DOHH2 (cell line): Measurements from ENCODE around the gene GBGT1.

ENCODE experiments used
- EZH2phosphoT487 ChIP-seq: fragments of 200-600 bp; sonication (generic); IDR thresholded peaks from 2 replicates; pipeline ENCODE4 v1.6.1; 2017; ENCODE audit warnings: borderline replicate concordance, mild to moderate bottlenecking, antibody characterized with exemption, low read length, moderate library complexity, mixed read lengths
- TF ChIP-seq, protein P1 (sequence below): fragments of 200-600 bp; sonication (generic); IDR thresholded peaks from one replicate; pipeline ENCODE4 v1.5.1; 2014; ENCODE audit warnings: antibody characterized with exemption, mild to moderate bottlenecking, low read depth, low read length; ENCODE audit not compliant: poor library complexity, severe bottlenecking

DNA sequence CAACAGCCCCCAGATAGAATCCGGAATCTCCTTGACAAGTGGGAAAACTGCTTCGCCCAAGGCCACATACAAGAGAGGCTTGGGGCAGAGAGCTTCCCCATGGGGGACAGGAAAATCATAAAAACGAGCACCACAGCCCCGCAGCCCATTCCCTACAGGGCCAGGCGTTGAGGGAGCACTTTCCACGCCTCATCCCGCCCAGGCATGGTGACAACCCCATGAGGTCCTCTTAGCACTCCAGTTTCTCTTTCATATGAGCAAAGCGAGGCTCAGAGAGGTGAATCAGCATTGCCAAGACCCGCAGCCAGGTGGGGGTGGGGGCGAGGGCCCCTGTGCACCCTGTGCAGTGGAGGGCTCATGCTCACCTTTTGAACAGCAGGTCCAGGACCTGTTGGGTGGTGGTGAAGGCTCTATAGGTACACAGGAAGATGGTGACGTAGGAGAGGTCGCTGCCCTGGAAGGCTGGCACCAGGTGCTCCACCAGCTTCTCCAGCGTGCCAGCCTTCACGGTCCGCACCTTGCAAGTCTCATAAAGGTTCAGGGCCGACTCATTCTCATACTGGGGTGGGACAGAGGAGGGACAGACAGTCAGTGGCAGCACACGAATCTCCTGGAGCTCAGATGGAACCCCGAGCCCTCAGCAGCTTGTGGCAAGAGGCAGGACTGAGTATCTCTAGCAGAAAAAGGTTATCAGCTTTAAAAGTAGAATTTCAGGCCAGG lies 53.6 kb downstream of the GBGT1 start:
- TF ChIP-seq, protein P1, sequence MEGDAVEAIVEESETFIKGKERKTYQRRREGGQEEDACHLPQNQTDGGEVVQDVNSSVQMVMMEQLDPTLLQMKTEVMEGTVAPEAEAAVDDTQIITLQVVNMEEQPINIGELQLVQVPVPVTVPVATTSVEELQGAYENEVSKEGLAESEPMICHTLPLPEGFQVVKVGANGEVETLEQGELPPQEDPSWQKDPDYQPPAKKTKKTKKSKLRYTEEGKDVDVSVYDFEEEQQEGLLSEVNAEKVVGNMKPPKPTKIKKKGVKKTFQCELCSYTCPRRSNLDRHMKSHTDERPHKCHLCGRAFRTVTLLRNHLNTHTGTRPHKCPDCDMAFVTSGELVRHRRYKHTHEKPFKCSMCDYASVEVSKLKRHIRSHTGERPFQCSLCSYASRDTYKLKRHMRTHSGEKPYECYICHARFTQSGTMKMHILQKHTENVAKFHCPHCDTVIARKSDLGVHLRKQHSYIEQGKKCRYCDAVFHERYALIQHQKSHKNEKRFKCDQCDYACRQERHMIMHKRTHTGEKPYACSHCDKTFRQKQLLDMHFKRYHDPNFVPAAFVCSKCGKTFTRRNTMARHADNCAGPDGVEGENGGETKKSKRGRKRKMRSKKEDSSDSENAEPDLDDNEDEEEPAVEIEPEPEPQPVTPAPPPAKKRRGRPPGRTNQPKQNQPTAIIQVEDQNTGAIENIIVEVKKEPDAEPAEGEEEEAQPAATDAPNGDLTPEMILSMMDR = no peak
- TF ChIP-seq EZH2phosphoT487 = no peak
